Sigmoid colon (tissue), 4 donors: Measurements from ENCODE around the gene TFEC.

Source experiments
- CTCF ChIP-seq, 4 experiments: fragments of 450-650 bp in 3 of 4; fragments of 200-600 bp in 1 of 4; IDR thresholded peaks; one replicate each; pipeline ENCODE4 v1.5.1; 2016 to 2019; ENCODE audit warnings: antibody characterized with exemption in 4 of 4, mild to moderate bottlenecking in 3 of 4, moderate library complexity in 2 of 4
- EP300 ChIP-seq, 4 donors: sonication (generic); formaldehyde crosslinking; IDR thresholded peaks; one replicate each; pipeline ENCODE4 v1.6.1; 2017; ENCODE audit warnings: antibody characterized with exemption in 4 of 4

- TF ChIP-seq EP300 (IDR thresholded peaks at IDR 0.05) = no peak
- no peak for TF ChIP-seq CTCF (IDR thresholded peaks at IDR 0.05)
Observed at GRCh38 chr7:116030651-116031276, at the start of gene TFEC.
